ENCODE measurements around the gene AQP7.

AQP7 gene

GRCh38 chr9:33350310-33350709 is 52.1 kb downstream of the AQP7 start:
- H3K9me3 ChIP-seq (ENCODE audit: insufficient read depth, low read length), result no peaks in the 10 kb centered on the region
- no peak overlapping the region for H3K27ac ChIP-seq (ENCODE audit: low read depth, low read length)
- no peak overlapping the region for H3K4me2 ChIP-seq (ENCODE audit: low read depth, low read length, poor library complexity, severe bottlenecking)
- no peaks in the 10 kb centered on the region for H3K79me2 ChIP-seq (ENCODE audit: insufficient read depth, low read length)
- H3K36me3 ChIP-seq (ENCODE audit: low read length), result peaks cover 30% of the 10 kb centered on the region
- H3K4me3 ChIP-seq (ENCODE audit: insufficient read depth, low read length, poor library complexity, severe bottlenecking), result no peak overlapping the region
- H3F3A ChIP-seq (ENCODE audit: insufficient read depth), result no peaks in the 10 kb centered on the region
- no peak overlapping the region for H2AFZ ChIP-seq (ENCODE audit: low read depth, low read length, severe bottlenecking)
- TF ChIP-seq CTCF (IDR thresholded peaks at IDR 0.05; ENCODE audit: insufficient read depth, low read length, poor library complexity, severe bottlenecking) (no peak), EZH2phosphoT487 (conservative IDR thresholded peaks at IDR 0.05; ENCODE audit: low read length) (no peak)
- no peak overlapping the region for H3K9ac ChIP-seq (ENCODE audit: low read length)
- no peaks in the 10 kb centered on the region for H3K27me3 ChIP-seq (ENCODE audit: low read length)
- H3K9me2 ChIP-seq (replicated peaks; ENCODE audit: insufficient read depth, low read length), result no peaks in the 10 kb centered on the region
- no peaks in the 10 kb centered on the region for H4K20me1 ChIP-seq (ENCODE audit: low read depth, low read length)

GRCh38 chr9:33349743-33350142 is 52.6 kb downstream of the AQP7 start:
- no peak overlapping the region for H3K9ac ChIP-seq (ENCODE audit: low read length)
- no peaks in the 10 kb centered on the region for H3K9me2 ChIP-seq (replicated peaks; ENCODE audit: insufficient read depth, low read length)
- H3F3A ChIP-seq (ENCODE audit: insufficient read depth), result no peaks in the 10 kb centered on the region
- H3K4me3 ChIP-seq (ENCODE audit: insufficient read depth, low read length, poor library complexity, severe bottlenecking), result no peak overlapping the region
- H3K9me3 ChIP-seq (ENCODE audit: insufficient read depth, low read length), result no peaks in the 10 kb centered on the region
- H4K20me1 ChIP-seq (ENCODE audit: low read depth, low read length), result no peaks in the 10 kb centered on the region
- H3K79me2 ChIP-seq (ENCODE audit: insufficient read depth, low read length), result no peaks in the 10 kb centered on the region
- H3K4me2 ChIP-seq (ENCODE audit: low read depth, low read length, poor library complexity, severe bottlenecking), result no peak overlapping the region
- H2AFZ ChIP-seq (ENCODE audit: low read depth, low read length, severe bottlenecking), result no peak overlapping the region
- H3K27ac ChIP-seq (ENCODE audit: low read depth, low read length), result no peak overlapping the region
- H3K36me3 ChIP-seq (ENCODE audit: low read length), result peaks cover 27% of the 10 kb centered on the region
- H3K27me3 ChIP-seq (ENCODE audit: low read length), result no peaks in the 10 kb centered on the region
- no peak for TF ChIP-seq CTCF (IDR thresholded peaks at IDR 0.05; ENCODE audit: insufficient read depth, low read length, poor library complexity, severe bottlenecking)
- no peak for TF ChIP-seq EZH2phosphoT487 (conservative IDR thresholded peaks at IDR 0.05; ENCODE audit: low read length)

GRCh38 chr9:33348998-33349397 is 53.4 kb downstream of the AQP7 start:
- H3K36me3 ChIP-seq (ENCODE audit: low read length), result peaks cover 31% of the 10 kb centered on the region

More at GRCh38 chr9:33348998-33349397, 53.4 kb downstream of the AQP7 start:
- Histone ChIP-seq H4K20me1 (ENCODE audit: low read depth, low read length) (no peaks in the 10 kb centered on the region), H3K79me2 (ENCODE audit: insufficient read depth, low read length) (no peaks in the 10 kb centered on the region), H3K4me3 (ENCODE audit: insufficient read depth, low read length, poor library complexity, severe bottlenecking) (no peak overlapping the region), H3F3A (ENCODE audit: insufficient read depth) (no peaks in the 10 kb centered on the region), H3K9me3 (ENCODE audit: insufficient read depth, low read length) (no peaks in the 10 kb centered on the region), H3K27me3 (ENCODE audit: low read length) (no peaks in the 10 kb centered on the region), H3K4me2 (ENCODE audit: low read depth, low read length, poor library complexity, severe bottlenecking) (no peak overlapping the region), H3K27ac (ENCODE audit: low read depth, low read length) (no peak overlapping the region), H3K9me2 (replicated peaks; ENCODE audit: insufficient read depth, low read length) (no peaks in the 10 kb centered on the region), H2AFZ (ENCODE audit: low read depth, low read length, severe bottlenecking) (no peak overlapping the region), H3K9ac (ENCODE audit: low read length) (no peak overlapping the region)
- TF ChIP-seq CTCF (IDR thresholded peaks at IDR 0.05; ENCODE audit: insufficient read depth, low read length, poor library complexity, severe bottlenecking), result no peak
- TF ChIP-seq EZH2phosphoT487 (conservative IDR thresholded peaks at IDR 0.05; ENCODE audit: low read length), result no peak

Measured in SU-DHL-6 (cell line).